GM21360 (cell line): Measurements from ENCODE around the gene GPR155.

ENCODE experiments used
- ATAC-seq: cut with Tn5 transposase; IDR thresholded peaks from one replicate; pipeline ENCODE4 v1.9.1; 2021; ENCODE audit warnings: mild to moderate bottlenecking, moderate library complexity; ENCODE audit not compliant: unreplicated experiment

GPR155 gene

DNA sequence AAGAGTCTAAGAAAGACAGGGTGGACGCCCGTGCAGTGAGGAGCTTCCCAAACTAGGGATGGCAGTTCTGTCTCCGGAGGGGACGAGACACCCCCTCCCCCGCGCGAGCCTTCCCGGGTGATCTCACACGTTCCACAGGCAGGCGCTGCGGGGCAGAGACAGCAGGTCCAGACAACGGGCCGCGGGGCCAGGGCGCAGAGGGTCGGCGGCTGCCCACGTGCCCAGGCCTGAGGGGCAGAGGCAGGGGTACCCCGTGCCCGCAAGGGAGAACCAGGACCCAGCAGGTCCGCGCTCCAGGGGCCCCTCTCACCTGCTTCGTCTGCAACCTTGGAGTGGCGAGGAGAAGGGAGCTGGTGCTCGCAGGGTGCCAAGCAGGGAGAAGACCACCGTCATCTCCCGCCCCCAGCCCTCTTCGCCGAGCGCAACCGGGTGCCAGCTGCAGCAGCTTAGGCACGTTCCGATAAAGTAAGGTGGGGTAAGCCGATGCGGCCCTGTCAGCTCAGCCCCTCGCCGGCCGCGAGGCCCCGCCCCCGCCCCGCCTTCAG lies at the start of gene GPR155:
Gene GPR155, minus strand, starts transcription at position 467 of the 545 bp plus-strand sequence. CDS start 5,073 bp downstream, outside the sequence.
- peak; percentile 36 for ATAC-seq

- ATAC-seq, result no peak
These were observed 49.2 kb upstream of the GPR155 start for GRCh38 chr2:174535757-174536703.

GRCh38 chr2:174535083-174535482 lies 48.3 kb upstream of the GPR155 start:
- ATAC-seq, result no peak

- no peak for ATAC-seq
These were observed 43.1 kb upstream of the GPR155 start for GRCh38 chr2:174529916-174530315.

- ATAC-seq, result no peak
These were observed 41.1 kb upstream of the GPR155 start for GRCh38 chr2:174527959-174528358.

DNA sequence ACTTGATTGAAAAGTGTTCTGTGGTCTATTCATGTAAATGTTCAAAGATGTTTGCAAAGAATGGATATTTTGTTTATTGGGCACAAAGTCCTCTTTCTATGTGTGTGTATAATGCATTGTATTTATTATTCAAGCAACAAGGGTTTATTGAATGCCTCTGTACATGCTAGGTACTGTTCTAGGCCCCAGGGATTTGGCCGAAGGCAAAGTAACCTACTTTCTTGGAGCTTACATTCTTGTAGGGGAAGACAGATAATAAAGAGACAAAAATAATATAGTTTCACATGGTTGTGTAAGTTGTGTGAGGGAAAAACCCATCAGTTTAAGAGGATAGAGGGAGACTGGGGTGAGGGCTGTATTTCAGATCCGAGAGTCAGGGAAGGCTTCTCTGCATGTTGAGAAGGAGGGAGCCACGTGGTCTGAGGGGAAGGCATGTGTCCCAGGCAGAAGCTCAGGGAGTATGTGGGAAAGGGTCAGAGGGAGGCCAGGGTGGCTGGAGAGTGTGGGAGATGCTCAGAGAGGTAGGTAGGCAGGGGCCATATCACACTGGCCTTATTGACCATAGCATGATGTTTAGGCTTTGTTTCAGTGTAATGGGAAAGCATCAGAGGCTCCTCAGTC lies 40.4 kb upstream of the GPR155 start:
- no peak for ATAC-seq

GRCh38 chr2:174524527-174524926 lies 37.7 kb upstream of the GPR155 start:
- no peak for ATAC-seq

DNA sequence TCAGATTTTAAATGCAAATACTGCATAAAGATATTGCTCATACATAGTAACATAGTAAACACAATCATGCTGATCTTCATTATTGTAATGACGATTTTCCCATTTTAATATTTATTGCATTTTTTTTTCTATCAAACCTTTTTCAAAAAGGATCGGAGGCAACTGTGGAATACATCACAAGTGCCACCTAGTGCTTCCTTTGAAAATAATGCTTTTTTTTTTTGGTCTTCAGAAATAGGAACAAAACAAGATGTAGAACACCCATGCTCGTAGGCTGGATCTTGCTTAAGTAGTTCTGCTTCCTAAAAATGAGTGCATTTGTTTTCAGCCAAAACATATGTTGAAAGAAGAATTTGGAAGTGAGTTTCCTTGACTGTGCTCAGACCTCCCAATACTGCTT lies 35.7 kb upstream of the GPR155 start:
- ATAC-seq, result no peak

DNA sequence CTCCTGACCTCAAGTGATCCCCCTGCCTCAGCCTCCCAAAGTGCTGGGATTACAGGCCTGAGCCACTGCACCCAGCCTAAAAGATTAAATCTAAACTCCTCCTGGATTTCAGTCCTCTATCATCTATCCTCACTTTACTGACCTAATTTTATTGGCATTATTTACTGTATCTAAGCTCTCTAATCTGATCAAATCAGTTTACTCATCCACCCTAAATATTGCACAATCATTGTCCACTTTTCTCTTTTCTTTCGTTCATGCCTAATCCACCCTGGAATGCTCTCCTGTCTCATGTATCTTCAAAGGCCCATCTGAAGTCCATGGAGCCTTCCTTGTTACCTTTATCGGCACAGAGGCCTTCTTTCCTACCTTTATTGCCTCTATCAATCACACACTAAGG lies 31.6 kb upstream of the GPR155 start:
- no peak for ATAC-seq

DNA sequence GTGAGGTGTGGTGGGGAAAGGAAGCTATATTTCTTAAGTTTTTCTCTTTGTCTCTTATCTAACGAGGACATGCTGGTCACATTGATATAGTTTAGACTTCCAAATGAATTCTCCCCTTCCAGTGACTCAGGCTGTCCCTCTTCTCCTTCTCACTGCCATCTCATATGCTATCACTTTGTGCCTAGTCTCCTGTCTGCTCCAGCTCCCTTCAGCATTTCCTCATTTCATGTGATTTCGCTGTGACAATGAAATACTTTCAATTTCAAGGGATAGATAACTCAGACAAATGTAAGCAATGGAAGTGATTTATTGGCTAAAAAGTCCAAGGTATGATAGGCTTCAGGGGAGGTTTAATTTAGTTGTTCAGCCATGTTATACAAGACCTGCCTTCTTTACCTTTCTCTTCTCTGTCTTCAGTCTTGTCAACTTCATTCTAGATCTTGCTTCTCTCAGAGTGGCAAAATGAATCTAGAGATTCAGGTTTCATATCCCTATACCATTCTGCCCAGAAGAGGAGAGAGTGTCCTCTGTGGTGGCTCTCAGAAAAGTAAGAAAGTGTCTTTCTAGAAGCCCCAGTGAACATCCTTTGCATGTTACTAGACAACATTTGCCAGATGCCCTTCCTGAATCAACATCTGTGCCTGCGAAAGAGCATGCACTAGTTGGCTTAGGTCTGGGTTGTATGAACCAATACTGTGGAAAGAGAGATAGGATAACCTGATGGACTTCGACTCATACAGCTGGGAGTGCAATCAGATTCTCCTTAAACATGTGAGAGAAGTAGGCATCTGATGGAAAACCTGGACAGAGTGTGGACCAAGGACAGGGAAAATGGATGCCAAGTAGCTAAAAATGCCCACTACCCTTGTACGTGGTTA lies 29.9 kb upstream of the GPR155 start:
- no peak for ATAC-seq

GRCh38 chr2:174512345-174512744 lies 25.5 kb upstream of the GPR155 start:
- ATAC-seq, result no peak

DNA sequence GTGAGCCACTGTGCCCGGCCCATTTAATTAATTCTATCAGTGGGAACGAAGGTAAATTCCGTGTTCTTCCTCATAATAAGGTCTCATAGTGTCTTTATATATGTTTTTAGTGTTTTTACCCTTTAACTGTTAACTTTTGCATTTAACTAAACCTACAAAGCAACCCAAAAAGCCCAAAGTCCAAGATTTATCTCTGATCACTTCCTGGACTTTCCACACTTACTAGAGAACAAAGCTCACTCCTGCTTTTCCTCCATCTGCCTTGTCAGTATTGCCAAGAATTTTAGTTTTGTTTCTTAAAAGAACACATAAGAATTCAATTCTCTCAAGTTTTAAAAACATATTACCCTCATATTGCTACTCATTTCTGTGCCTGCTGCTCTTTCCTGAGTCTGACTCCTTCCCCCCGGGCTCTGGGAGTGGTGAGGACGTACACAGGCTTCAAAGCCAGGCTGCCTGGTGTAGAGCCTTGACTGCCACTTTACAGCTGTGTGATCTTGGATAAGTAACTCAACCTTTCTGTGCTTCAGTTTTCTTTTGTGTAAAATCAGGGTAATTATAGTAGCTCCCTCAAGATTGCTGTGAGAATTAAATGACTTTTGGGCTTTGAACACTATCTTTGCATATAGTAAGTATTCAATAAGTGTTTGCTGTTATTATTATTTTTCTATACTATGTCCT lies 24.9 kb upstream of the GPR155 start:
- no peak for ATAC-seq

- ATAC-seq, result no peak
These were observed 23.9 kb upstream of the GPR155 start for GRCh38 chr2:174510583-174511189.

GRCh38 chr2:174503161-174503809 lies 16.5 kb upstream of the GPR155 start:
- no peak for ATAC-seq

DNA sequence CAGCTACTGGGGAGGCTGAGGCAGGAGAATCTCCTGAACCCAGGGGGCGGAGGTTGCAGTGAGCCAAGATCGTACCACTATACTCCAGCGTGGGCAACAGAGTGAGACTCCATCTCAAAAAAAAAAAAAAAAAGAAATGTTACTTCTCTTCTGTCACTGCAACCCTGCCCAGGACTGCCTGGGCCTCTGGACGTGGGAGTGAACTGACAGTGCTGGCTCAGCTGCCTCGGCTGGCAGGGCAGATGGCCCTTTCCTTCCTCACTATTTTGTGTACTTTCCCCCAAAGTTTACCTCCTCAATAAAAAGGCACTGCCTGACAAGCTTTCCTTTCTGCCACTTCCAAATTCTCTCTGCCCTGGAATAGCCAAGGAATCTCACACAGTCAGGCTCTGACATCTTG lies 12.5 kb upstream of the GPR155 start:
- no peak for ATAC-seq

- no peak for ATAC-seq
These were observed 8.7 kb upstream of the GPR155 start for GRCh38 chr2:174495365-174496012.

- ATAC-seq, result no peak
These were observed 6.9 kb upstream of the GPR155 start for GRCh38 chr2:174493549-174494331.

GRCh38 chr2:174492963-174493431 lies 6.2 kb upstream of the GPR155 start:
- ATAC-seq, result peak; percentile 94
